Hematopoietic multipotent progenitor cell (in vitro differentiated cells): ENCODE data around the gene FNTB. TPM values are rescaled to one million over a fixed set of nuclear protein-coding genes. Genes with fewer than 3 reads are reported as not detected.
A peak's percentile ranks its signal among the peaks of the same experiment; 100 is the strongest.
"Not testable (repeated sequence)": the region's sequence is repeated elsewhere in the genome, so short reads cannot be mapped to it uniquely, and the experiment has no call there.

Experiments used
- DNase-seq, 3 donors: peaks; one replicate each; pipeline ENCODE4 v3.0.0-alpha.2; 2011 to 2015; ENCODE audit warnings: low read depth in 2 of 3, low spot score in 2 of 3
- total RNA-seq: library from RNA; depleted of rRNA; stranded (reverse); fragments of >200 nt; gene quantifications from one replicate; pipeline ENCODE4 v1.2.3, GENCODE V29; 2012

The FNTB gene
- total RNA-seq, 1 donor: 6.7 TPM

DNA sequence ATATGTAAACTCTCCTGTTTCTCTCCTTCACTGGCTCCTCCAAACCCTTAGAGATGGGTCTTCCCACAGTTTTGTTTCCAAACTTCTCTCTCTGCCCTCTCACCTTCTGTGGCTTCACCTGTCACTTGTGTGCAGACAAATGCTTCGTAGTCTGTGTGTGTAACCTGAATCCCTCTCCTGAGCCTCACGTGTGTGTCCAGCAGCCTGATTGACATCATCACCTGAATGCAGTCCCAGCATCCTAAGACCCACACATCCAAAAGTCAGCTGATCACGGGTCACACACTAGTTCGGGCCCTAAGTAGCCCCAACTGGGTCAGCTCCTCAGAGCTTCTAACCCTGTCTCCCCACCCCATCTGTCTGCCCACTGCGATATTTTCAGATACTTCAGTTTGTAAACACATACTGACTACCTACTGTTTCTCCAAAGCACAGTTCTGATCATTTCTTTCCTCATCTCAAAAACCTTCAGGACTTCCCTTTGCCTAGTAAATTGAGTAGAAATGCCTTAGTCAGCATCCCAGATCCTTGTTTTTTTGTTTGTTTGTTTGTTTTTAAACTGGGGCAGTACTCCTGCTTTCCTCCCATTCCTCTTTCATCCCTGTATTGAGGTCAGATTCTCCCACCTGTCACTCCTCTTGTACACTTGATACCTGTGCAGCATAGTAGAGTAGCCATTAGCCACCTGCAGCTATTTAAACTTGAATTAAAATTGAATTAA is 23.7 kb downstream of the FNTB start:
- DNase-seq: no peak

DNA sequence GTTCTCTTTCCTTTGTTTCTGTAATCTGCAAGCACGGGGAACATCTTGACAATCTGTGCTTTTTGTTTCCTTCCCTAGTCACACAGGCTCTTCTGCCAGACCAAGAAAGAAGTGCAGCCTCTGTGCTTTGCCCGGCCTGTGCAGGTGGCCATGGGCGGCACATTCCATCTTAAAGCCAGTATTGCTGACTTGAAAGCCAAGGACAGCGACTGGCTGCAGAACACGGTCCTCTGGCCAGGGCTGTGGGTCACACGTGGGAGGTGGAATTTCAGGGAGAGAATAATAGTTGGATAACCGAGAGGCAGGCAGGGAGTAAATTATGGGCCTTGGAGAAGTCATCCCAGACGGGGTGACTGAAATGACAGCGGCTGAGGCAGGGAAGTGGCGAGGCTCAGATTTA is 24.8 kb downstream of the FNTB start:
- DNase-seq: no peak

GRCh38 chr14:65012353-65012752 is 25.7 kb downstream of the FNTB start:
- no peak for DNase-seq

DNA sequence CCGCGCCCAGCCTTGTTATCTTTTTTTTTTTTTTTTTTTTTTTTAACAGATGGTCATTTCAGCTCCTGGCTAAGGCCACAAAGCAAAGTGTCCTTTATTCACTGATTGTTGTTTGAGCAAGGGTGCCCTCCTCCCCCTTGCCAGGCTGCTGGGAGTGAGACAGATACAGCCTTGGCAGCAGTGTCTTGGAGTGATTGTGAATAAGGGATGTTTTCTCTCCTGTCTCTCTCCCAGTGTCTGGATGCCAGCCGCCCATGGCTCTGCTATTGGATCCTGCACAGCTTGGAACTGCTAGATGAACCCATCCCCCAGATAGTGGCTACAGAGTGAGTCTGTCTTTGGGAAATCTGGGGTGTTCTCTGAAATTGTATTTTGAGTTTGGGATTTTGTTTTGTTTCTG is 28.7 kb downstream of the FNTB start:
- DNase-seq: no peak

DNA sequence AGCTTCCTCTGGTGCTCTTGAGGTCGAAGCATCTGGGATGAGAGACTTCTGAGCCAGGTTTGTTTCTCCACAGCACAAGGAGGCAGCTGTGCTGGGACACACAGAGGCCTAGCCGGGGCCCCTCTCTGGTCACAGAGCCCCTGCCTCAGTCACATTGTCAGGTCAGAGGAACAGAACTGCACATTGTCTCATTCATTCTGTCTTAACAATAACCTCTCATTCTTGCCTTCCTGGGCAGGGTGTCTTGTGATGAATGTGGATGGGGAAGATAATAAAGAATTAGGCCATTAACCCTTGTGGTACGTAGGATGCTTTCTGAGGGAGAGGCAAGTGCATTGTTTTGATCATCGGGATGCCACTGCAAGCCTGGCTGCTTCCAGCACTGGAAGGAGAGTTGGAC is 29.8 kb downstream of the FNTB start:
- no peak for DNase-seq

DNA sequence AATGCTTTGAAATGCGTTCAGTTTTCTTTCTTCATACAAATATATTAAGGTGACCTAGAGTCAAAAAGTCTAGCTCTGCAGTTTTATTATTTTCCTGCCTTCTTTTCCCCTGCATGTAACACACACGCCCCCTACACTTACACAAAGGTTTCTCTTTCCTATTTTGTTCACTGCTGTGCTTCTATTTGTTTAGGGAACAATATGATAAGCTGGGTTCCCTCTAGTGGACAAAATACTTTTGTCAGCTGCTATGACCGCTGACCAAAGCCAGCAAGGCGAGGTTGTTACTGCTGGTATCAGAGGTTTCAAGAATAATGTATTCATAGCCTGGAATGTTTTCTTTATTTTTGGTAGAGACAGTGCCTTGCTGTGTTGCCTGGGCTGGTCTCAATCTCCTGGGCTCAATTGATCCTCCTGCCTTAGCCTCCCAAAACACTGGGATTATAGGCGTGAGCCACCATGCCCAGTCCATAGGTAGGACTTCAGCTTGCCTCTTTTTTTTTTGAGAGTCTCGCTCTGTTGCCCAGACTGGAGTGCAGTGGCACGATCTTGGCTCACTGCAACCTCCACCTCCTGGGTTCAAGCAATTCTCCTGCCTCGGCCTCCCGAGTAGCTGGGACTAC is 33.4 kb downstream of the FNTB start:
- peak in 2 of 3 donors; percentile 70 to 84 for DNase-seq

DNA sequence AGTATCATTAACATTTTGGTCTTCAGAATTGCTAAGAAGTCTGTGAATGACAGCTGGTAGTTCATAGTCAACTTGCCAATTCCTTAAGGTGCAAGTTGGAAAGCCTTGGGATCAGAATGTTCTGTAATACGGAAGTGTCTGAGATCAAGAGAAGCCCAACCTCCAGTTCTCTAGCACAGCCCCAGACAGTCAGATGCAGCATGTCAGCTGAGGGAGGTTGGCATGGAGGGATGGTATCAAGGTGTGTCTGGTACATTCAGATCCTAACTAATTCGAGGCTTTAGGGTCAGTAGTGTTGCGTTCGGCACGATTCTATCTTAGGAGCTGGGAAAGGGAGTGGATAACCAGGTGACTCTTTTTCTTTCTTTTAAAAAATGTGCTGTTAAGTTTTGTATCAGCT is 38.3 kb downstream of the FNTB start:
- no peak for DNase-seq

DNA sequence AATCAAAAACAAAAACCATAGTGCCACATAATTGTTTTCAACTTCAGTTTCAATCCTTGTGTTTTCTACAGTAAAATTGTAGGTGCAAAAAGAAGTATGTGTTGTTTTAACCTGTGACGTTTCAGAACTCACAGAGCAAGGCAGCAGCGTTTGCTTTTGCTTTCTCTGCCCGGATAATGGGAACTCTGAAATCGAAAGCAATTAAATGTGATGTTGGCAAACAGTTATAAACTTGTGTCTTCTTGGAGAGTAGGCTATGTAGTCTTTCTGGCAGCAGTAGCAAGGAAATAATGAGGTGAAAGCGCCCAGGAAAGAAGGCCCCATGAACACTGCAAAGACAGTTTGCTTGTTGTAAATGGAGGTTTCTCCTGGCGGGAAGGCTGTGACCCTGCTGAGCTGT is 39.1 kb downstream of the FNTB start:
- no peak for DNase-seq

DNA sequence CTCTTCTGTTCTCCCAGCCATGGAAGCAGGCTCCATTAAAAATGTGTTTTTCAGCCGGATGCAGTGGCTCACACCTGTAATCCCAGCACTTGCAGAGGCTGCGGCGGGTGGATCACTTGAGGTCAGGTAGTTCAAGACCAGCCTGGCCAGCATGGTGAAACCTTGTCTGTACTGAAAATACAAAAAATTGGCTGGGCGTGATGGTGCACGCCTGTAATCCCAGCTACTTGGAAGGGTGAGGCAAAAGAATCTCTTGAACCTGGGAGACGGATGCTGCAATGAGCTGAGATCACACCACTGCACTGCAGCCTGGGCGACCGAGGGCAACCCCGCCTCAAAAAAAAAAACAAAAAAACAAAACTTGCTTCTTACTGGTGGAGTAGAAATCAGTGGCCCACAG is 39.8 kb downstream of the FNTB start:
- no peak for DNase-seq

- DNase-seq: no peak
Measured at GRCh38 chr14:65027127-65027799, 40.6 kb downstream of the FNTB start.

GRCh38 chr14:65028937-65029336 is 42.2 kb downstream of the FNTB start:
- DNase-seq: no peak

DNA sequence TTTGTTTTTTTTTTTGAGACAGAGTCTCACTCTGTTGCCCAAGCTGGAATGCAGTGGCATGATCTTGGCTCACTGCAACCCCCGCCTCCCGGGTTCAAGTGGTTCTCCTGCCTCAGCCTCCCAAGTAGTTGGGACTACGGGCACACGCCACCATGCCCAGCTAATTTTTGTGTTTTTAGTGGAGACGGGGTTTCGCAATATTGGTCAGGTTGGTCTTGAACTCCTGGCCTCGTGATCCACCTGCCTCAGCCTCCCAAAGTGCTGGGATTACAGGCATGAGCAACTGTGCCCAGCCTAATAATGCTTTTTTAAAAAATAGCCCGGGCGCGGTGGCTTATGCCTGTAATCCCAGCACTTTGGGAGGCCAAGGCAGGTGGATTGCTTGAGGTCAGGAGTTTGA is 44.6 kb downstream of the FNTB start:
- DNase-seq: not testable (repeated sequence)

- DNase-seq: no peak
Measured at GRCh38 chr14:65032319-65032718, 45.6 kb downstream of the FNTB start.

DNA sequence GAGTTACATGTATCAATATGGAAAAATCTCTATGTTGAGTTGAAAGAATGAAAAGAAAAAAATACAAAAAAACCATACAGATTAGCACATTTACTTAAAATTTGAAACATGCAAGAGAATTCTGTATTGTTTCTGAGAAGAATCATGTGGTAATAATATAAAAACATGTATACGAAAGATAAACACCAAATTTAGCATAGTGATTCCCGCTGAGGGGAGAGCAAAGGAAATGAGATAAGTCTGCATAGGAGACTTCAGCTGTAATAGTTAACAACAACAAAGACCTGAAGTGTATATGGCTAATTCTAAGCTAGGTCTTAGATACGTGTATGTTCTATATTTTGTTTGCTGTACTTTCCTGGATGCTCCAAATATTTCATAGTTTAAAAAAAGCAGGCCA is 46.5 kb downstream of the FNTB start:
- peak in 1 of 3 donors; percentile 19 for DNase-seq

DNA sequence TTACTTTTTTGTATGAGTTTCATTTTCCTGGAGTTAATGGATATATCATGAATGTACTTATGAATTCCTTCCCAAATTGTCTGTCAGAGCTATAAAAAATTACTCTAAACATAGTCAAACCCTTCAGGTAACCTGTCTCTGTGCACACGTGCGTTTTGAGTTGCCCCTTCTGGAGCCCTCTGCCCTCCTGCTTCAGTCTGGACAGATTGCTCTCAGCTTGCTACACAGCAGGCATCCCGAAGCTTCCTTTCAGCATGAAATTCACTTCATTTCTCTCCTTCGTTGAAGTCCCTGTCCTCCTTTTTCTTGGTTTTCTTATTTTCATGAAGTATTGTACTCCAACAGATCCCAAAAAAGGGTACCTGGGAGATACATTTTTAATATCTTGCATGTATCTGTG is 47.3 kb downstream of the FNTB start:
- no peak for DNase-seq

DNA sequence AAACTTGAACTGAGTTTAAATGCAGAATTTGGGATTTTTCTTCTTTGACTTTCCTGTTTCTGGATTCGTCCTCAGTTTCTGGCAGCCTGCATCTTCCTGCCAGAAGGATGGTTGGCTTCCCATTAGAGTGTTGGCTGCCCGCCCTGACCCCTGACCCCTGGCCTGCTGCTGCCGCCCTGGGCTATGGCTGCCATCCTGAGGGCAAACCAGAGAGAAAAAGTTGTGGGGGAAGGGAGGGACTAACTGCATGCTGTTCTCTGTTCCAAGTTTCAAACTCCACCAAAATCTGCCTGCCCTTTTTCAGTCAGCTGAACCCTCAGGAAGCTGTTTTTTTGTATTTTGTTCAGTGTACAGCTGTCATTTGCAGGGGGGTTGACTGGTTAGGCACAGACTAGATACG is 48.4 kb downstream of the FNTB start:
- DNase-seq: no peak

DNA sequence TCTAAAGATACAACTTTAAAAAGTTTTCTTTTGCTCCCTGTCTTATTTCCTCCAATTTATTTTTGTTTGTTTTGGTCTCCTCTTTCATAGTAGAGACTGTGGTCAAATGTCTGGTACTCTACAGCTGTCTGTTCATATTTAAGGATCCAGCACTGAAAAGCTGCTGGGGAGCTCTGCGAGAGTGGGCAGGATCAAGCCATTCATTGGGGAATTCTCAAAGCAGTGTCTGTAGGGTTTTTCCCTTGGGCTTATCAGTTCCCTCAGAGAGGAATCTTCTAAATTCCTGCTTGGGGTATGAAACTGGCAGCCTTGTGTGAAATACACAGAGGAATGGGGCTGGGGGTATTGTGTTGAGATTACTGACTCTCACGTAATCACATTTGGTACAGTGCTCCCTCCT is 52.3 kb downstream of the FNTB start:
- DNase-seq: no peak

DNA sequence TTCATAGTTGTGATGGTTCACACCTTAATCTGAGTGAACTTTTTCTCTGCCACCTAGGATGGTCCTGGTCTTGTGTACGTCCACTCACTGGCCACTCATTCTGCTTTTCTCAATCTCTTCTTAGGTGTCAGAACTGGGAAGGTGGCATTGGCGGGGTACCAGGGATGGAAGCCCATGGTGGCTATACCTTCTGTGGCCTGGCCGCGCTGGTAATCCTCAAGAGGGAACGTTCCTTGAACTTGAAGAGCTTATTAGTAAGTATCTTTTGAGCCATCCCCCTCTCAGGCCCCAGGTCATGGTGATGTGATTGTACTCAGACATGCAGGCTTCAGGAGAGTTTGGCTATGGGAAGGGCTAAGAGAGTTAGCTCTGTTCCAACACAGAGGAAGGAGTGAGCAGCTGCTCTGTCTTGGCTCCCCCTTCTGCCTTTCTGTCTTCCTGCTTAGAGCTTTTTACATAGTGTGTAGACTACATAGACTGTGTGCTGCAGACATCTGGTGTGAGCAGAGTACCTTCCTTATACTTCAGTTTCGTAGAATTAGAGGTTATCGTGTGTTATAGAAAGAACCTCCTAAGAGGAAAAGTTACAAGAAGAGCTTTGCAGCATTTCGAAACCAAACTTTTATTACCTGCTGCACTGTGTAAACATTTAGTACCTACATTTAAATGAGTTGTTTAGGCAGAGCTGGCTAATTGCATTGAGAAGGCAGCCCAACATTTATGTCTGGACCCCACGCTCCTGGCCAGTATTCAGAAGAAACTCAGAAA is 54.2 kb downstream of the FNTB start:
- peak in 1 of 3 donors; percentile 27 for DNase-seq

DNA sequence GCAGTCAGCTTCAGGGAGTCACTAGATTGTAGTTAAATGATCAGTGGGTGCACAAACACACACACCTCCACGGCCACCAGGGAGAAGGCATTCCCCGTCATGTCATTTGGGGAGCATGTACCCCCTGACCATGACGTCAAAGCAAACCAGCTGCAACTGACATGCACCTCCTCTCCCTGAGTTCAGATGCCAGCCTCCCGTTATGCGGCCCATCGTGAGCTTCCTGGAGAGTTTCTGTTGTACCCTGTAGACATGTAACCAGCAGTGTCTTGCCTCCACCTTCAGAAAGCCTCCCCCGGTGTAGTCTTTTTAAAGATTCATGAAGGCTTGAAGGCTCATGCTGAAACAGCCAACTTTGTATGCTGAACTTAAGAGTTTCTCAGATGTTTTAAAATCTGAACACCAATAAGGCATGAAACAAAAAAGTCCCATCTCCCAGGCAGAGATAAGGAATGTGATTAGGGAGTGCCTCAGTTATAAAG is 54.8 kb downstream of the FNTB start:
- DNase-seq: no peak

GRCh38 chr14:65042296-65042695 is 55.6 kb downstream of the FNTB start:
- no peak for DNase-seq

DNA sequence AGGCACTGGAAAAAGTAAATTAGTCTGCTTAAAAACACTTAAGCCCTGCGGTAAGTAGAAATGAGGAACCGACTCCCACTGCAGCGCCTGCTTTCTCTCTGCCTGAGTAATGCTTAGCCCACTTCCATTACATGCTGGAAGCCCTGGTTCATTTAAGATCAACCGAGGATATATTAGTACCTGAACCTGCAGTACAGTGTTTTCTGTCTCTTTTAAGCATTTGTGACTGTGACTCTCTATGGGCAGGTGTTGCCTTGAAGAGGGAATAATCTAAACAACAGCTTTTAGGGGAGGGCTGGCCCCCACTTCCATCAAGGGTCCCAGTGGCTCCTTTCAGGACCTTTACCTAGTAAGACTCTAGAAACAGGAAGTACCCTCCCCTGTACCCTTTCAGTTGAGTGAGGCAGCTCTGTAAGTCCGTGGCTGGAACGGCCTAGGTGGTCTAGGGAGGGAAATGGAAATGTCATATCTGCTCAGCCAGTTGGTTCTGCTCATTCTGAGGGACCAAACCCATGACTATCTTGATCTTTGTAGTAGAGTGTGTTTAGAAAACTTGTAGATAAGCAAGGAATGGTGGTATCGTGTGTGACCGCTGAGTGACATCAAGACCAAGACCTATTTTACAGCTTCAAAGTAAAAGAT is 56.2 kb downstream of the FNTB start:
- peak in 2 of 3 donors; percentile 79 to 95 for DNase-seq
